Karpas-422 (cell line): ENCODE results near the gene TRERF1. TPM values are rescaled to one million over a fixed set of nuclear protein-coding genes. Genes with fewer than 3 reads are reported as not detected.
A peak's percentile ranks its signal among the peaks of the same experiment; 100 is the strongest.
"Not testable (repeated sequence)": the region's sequence is repeated elsewhere in the genome, so short reads cannot be mapped to it uniquely, and the experiment has no call there.

Source experiments
- DNase-seq: peaks from one replicate; pipeline ENCODE4 v3.0.0-alpha.2; 2015
- H2AFZ ChIP-seq: fragments of 200-600 bp; sonication (generic); 2 replicates; pipeline ENCODE4 v1.6.1; 2014; ENCODE audit warnings: antibody characterized with exemption, low read length, mixed read lengths
- H3K27ac ChIP-seq: fragments of 200-600 bp; sonication (generic); 2 replicates; pipeline ENCODE4 v1.5.1; 2014; ENCODE audit warnings: mild to moderate bottlenecking, low read length, moderate library complexity
- H3K27me3 ChIP-seq: fragments of 200-600 bp; sonication (generic); 2 replicates; pipeline ENCODE4 v1.6.1; 2014; ENCODE audit warnings: low read length, mixed read lengths
- H3K36me3 ChIP-seq: fragments of 200-600 bp; sonication (generic); 2 replicates; pipeline ENCODE4 v1.6.1; 2014; ENCODE audit warnings: low read length, mixed read lengths; ENCODE audit not compliant: insufficient read depth
- H3K4me1 ChIP-seq: fragments of 200-600 bp; sonication (generic); 2 replicates; pipeline ENCODE4 v1.6.1; 2014; ENCODE audit warnings: mild to moderate bottlenecking, low read length, mixed read lengths
- H3K4me2 ChIP-seq: fragments of 200-600 bp; sonication (generic); 2 replicates; pipeline ENCODE4 v1.6.1; 2014; ENCODE audit warnings: low read length, low read depth, mild to moderate bottlenecking; ENCODE audit not compliant: poor library complexity, severe bottlenecking
- H3K4me3 ChIP-seq: fragments of 200-600 bp; sonication (generic); 2 replicates; pipeline ENCODE4 v1.5.1; 2014; ENCODE audit warnings: mild to moderate bottlenecking, antibody characterized with exemption, low read length, mixed read lengths
- H3K79me2 ChIP-seq: fragments of 200-600 bp; sonication (generic); 2 replicates; pipeline ENCODE4 v1.6.1; 2014; ENCODE audit warnings: mild to moderate bottlenecking, low read length, mixed read lengths
- H3K9ac ChIP-seq: fragments of 200-600 bp; sonication (generic); 2 replicates; pipeline ENCODE4 v1.6.0; 2014; ENCODE audit warnings: low read length
- H3K9me2 ChIP-seq: fragments of 200-600 bp; sonication (generic), shearing (Covaris generic); replicated peaks from 2 replicates; pipeline ENCODE4 v1.6.0; 2014; ENCODE audit warnings: mild to moderate bottlenecking, low read length, moderate library complexity; ENCODE audit not compliant: insufficient read depth
- H3K9me3 ChIP-seq: fragments of 300-700, 200-600 bp; sonication (generic); 2 replicates; pipeline ENCODE4 v1.6.1; 2014; ENCODE audit warnings: low read length, mixed read lengths
- H4K20me1 ChIP-seq: fragments of 200-600 bp; sonication (generic); 2 replicates; pipeline ENCODE4 v1.6.1; 2014; ENCODE audit warnings: mild to moderate bottlenecking, antibody characterized with exemption, low read length, low read depth; ENCODE audit not compliant: insufficient read depth
- total RNA-seq: library from RNA; depleted of rRNA; stranded (reverse); fragments of >200 nt; shearing (Covaris generic); gene quantifications from 2 replicates; pipeline ENCODE4 v1.2.3, GENCODE V29; 2014; ENCODE audit warnings: low replicate concordance

Gene TRERF1
- total RNA-seq, 1 experiment from 2014 or later = 32.7 TPM

GRCh38 chr6:42468273-42468672, 16.5 kb upstream of the TRERF1 start:
- Histone ChIP-seq H2AFZ (no peak overlapping the region), H3K9me2 (no peaks in the 10 kb centered on the region), H4K20me1 (no peaks in the 10 kb centered on the region), H3K4me2 (no peak overlapping the region), H3K27me3 (no peaks in the 10 kb centered on the region), H3K27ac (no peak overlapping the region), H3K4me1 (no peaks in the 10 kb centered on the region), H3K4me3 (no peak overlapping the region), H3K9me3 (no peaks in the 10 kb centered on the region), H3K9ac (no peak overlapping the region), H3K79me2 (no peaks in the 10 kb centered on the region), H3K36me3 (no peaks in the 10 kb centered on the region)
- DNase-seq = no peak

DNA sequence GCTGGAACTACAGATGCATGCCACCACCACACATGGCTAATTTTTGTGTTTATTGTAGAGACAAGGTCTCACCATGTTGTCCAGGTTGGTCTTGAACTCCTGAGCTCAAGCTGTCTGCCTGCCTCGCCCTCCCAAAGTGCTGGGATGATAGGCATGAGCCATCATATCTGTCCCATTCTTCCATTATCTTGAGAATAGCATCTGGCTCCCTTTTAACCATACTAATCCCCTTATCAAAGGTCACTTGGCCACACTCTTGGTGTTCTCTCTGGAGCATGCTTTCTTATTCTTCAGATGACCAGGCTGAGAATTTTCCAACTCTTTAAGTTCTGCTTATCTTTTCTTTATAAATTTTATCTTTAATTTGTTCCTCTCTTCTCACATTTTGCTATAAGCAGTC, 15.9 kb upstream of the TRERF1 start:
- H3K79me2 ChIP-seq = no peaks in the 10 kb centered on the region
- no peak overlapping the region for H3K4me2 ChIP-seq
- H4K20me1 ChIP-seq = no peaks in the 10 kb centered on the region
- no peaks in the 10 kb centered on the region for H3K27me3 ChIP-seq
- H3K27ac ChIP-seq = no peak overlapping the region
- no peaks in the 10 kb centered on the region for H3K9me2 ChIP-seq
- no peaks in the 10 kb centered on the region for H3K9me3 ChIP-seq
- H3K4me1 ChIP-seq = no peaks in the 10 kb centered on the region
- no peak overlapping the region for H3K4me3 ChIP-seq
- DNase-seq = no peak
- H3K9ac ChIP-seq = no peak overlapping the region
- H2AFZ ChIP-seq = no peak overlapping the region
- no peaks in the 10 kb centered on the region for H3K36me3 ChIP-seq

DNA sequence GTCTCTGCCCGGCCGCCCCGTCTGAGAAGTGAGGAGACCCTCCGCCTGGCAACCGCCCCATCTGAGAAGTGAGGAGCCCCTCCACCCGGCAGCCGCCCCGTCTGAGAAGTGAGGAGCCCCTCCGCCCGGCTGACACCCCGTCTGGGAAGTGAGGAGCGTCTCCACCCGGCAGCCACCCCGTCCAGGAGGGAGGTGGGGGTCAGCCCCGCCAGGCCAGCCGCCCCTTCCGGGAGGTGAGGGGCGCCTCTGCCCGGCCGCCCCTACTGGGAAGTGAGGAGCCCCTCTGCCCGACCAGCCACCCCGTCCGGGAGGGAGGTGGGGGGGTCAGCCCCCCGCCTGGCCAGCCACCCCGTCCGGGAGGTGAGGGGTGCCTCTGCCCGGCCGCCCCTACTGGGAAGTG, 14.7 kb upstream of the TRERF1 start:
- not testable (repeated sequence) for H4K20me1 ChIP-seq, H3K9ac ChIP-seq, H3K9me3 ChIP-seq, H2AFZ ChIP-seq, H3K27ac ChIP-seq, H3K4me2 ChIP-seq, H3K4me1 ChIP-seq, H3K4me3 ChIP-seq, DNase-seq, H3K27me3 ChIP-seq, H3K36me3 ChIP-seq, H3K79me2 ChIP-seq, H3K9me2 ChIP-seq

GRCh38 chr6:42462474-42462972, 10.8 kb upstream of the TRERF1 start:
- Histone ChIP-seq H3K9me2 (no peaks in the 10 kb centered on the region), H3K9ac (no peak overlapping the region), H3K4me2 (no peak overlapping the region), H3K4me3 (no peak overlapping the region), H3K27ac (no peak overlapping the region), H3K36me3 (no peaks in the 10 kb centered on the region), H2AFZ (no peak overlapping the region), H3K79me2 (no peaks in the 10 kb centered on the region), H3K9me3 (no peaks in the 10 kb centered on the region), H4K20me1 (no peaks in the 10 kb centered on the region), H3K4me1 (no peaks in the 10 kb centered on the region), H3K27me3 (no peaks in the 10 kb centered on the region)
- DNase-seq = no peak

- Histone ChIP-seq H3K79me2 (no peaks in the 10 kb centered on the region), H3K9me2 (no peaks in the 10 kb centered on the region), H3K27me3 (no peaks in the 10 kb centered on the region), H3K9ac (no peak overlapping the region), H3K9me3 (no peaks in the 10 kb centered on the region), H4K20me1 (no peaks in the 10 kb centered on the region), H3K4me2 (no peak overlapping the region), H3K36me3 (no peaks in the 10 kb centered on the region), H3K4me3 (no peak overlapping the region), H3K4me1 (peaks cover 9% of the 10 kb centered on the region), H3K27ac (no peak overlapping the region), H2AFZ (no peak overlapping the region)
- no peak for DNase-seq
These were observed 9.2 kb upstream of the TRERF1 start for GRCh38 chr6:42460883-42461282.

GRCh38 chr6:42459888-42460287, 8.2 kb upstream of the TRERF1 start:
- Histone ChIP-seq H3K9me3 (no peaks in the 10 kb centered on the region), H3K4me3 (no peak overlapping the region), H4K20me1 (no peaks in the 10 kb centered on the region), H3K9ac (no peak overlapping the region), H3K79me2 (no peaks in the 10 kb centered on the region), H2AFZ (no peak overlapping the region), H3K36me3 (no peaks in the 10 kb centered on the region), H3K9me2 (no peaks in the 10 kb centered on the region), H3K4me2 (no peak overlapping the region), H3K4me1 (peaks cover 15% of the 10 kb centered on the region), H3K27ac (no peak overlapping the region), H3K27me3 (no peaks in the 10 kb centered on the region)
- no peak for DNase-seq

DNA sequence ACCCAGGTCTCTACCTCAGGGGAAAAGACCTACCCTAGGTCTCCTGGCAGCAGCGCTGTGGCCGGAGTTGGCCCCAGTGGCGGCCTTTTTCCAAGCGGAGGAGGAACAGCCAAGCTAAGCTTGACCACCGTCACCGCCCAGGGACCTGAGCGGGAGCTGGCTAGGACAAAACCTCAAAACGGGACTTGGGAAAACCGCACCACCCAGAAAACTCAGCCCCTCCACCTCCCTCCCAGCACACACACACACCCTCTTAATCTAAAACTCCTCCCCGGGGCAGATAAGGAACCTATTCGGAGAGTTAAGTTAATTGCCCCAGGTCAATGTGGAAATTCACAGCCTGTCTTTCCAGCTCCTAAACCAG, 2.7 kb upstream of the TRERF1 start:
- Histone ChIP-seq H3K4me2 (peak overlapping the region; percentile 25), H3K36me3 (peaks cover 5% of the 10 kb centered on the region; the same call in 1 of the 2 replicates), H3K9me3 (no peaks in the 10 kb centered on the region), H3K79me2 (peaks cover 23% of the 10 kb centered on the region), H3K9me2 (no peaks in the 10 kb centered on the region), H3K4me1 (peaks cover 42% of the 10 kb centered on the region), H4K20me1 (no peaks in the 10 kb centered on the region), H3K27me3 (no peaks in the 10 kb centered on the region), H3K9ac (no peak overlapping the region), H3K4me3 (no peak overlapping the region), H3K27ac (no peak overlapping the region), H2AFZ (no peak overlapping the region)
- DNase-seq = no peak

DNA sequence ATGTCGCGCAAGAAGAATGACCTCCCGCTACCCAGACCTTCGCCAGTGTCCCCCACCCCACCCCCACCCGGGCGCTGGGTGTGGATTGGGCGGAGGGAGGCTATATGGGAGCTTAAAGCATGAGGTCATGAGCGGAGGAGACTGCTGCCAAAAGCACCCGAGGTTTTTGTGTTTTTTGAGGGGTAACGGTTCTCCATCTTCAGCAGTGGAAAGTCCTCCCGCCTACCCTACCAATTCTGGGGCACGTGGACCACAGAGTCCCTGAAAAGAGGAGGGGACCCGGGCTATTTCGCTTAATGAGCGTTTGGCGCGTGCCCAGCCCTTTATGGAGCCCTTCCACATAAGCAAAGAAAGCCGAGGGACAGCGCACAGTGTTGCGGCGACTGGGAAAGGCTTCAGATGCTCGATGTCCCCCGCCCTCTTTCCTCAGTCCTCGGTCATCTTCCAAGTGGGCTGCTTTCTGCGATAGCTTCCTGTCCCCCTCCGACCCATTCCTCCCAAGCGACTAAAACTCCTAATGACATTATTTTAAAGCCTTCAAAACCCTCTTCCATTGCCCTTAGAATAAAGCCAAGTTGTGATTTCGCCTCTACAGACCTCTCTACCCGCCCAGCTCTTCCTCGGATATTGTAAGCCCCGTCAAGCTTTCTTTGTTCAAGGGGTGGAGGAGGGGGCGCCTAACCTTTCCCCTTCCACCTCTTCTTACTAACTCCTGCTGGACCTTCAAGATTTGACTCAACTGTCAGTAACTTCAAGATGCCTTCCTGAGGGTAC, 2.1 kb upstream of the TRERF1 start:
- Histone ChIP-seq H3K9me2 (no peaks in the 10 kb centered on the region), H3K9me3 (no peaks in the 10 kb centered on the region), H3K4me3 (peak overlapping the region; percentile 99), H3K4me1 (peaks cover 48% of the 10 kb centered on the region), H3K4me2 (peak overlapping the region; percentile 91), H3K9ac (peak overlapping the region; percentile 100), H3K27me3 (no peaks in the 10 kb centered on the region), H2AFZ (no peak overlapping the region; the same call in 1 of the 2 replicates), H4K20me1 (no peaks in the 10 kb centered on the region), H3K79me2 (peaks cover 28% of the 10 kb centered on the region), H3K27ac (peak overlapping the region; percentile 57), H3K36me3 (peaks cover 11% of the 10 kb centered on the region)
- peak; percentile 51 for DNase-seq
